Uterus (tissue), 2 donors: Measurements from ENCODE around the gene CRMP1.

Experiments
- POLR2A ChIP-seq, 2 donors: fragments of 450-650 bp; IDR thresholded peaks; one replicate each; pipeline ENCODE4 v1.6.1; 2016; ENCODE audit warnings: antibody characterized with exemption in 2 of 2, mild to moderate bottlenecking in 1 of 2, moderate library complexity in 1 of 2
- TF ChIP-seq, protein P1 (sequence below), 4 experiments: fragments of 200-600 bp in 2 of 4; fragments of 450-650 bp in 2 of 4; sonication (generic) in 2 of 4; IDR thresholded peaks; one replicate each; pipeline ENCODE4 v1.5.1; 2016 to 2019; ENCODE audit warnings: antibody characterized with exemption in 4 of 4, mild to moderate bottlenecking in 2 of 4, moderate library complexity in 1 of 4

- TF ChIP-seq, protein P1, sequence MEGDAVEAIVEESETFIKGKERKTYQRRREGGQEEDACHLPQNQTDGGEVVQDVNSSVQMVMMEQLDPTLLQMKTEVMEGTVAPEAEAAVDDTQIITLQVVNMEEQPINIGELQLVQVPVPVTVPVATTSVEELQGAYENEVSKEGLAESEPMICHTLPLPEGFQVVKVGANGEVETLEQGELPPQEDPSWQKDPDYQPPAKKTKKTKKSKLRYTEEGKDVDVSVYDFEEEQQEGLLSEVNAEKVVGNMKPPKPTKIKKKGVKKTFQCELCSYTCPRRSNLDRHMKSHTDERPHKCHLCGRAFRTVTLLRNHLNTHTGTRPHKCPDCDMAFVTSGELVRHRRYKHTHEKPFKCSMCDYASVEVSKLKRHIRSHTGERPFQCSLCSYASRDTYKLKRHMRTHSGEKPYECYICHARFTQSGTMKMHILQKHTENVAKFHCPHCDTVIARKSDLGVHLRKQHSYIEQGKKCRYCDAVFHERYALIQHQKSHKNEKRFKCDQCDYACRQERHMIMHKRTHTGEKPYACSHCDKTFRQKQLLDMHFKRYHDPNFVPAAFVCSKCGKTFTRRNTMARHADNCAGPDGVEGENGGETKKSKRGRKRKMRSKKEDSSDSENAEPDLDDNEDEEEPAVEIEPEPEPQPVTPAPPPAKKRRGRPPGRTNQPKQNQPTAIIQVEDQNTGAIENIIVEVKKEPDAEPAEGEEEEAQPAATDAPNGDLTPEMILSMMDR (IDR thresholded peaks at IDR 0.05): no peak
- TF ChIP-seq POLR2A (IDR thresholded peaks at IDR 0.05): no peak
Measured at GRCh38 chr4:5882947-5883346, 9.9 kb downstream of the CRMP1 start.
